ENCODE results near the gene FNDC3B.
A peak's percentile ranks its signal among the peaks of the same experiment; 100 is the strongest.

The FNDC3B gene

DNA sequence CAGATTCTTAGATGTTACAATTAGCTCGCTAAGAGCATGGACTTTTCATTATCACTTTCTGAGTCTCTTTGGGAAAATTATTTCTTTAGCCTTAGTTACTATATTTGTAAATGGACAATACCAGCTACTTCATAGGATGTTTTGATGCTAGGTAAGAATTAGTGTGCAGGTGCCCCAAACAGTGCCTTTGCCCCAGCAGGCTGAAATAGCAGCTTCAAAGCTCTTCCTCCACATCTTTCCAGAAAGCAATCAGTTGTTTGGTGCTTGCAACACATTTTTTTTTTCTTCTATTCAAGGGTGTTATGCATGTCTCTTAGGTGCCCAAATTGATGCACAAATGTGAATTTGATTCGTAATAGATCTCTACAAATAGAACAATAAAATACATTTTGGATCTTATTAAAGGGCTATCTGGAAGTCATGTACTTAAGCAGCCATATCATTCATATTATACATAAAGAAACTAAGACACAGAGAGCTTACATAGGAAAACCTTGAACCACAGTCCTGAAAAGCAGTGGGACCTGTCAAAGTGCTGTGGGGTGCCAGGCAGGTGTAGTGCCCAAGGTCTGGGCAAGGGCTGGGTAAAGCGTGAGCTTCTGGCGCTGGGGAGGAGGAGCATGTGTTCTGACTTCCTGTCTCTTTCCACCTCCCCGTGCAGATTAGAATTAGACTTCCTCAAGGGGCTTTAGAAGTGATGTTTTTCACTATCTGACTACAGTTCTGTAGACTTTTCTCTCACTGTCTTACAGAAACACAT lies 62.9 kb downstream of the FNDC3B start:
- Histone ChIP-seq H3K9me3 (ENCODE audit: control insufficient read depth, low read depth, low read length) (no peaks in the 10 kb centered on the region), H3K4me3 (ENCODE audit: low read length) (no peak overlapping the region), H3K36me3 (ENCODE audit: control insufficient read depth, low read depth, low read length) (no peaks in the 10 kb centered on the region), H3K27ac (ENCODE audit: low read length) (no peak overlapping the region), H3K4me1 (ENCODE audit: control insufficient read depth, low read depth, low read length) (peaks cover 55% of the 10 kb centered on the region), H3K9ac (ENCODE audit: low read length) (no peak overlapping the region), H3K27me3 (ENCODE audit: control insufficient read depth, insufficient read depth, low read length) (no peaks in the 10 kb centered on the region)

DNA sequence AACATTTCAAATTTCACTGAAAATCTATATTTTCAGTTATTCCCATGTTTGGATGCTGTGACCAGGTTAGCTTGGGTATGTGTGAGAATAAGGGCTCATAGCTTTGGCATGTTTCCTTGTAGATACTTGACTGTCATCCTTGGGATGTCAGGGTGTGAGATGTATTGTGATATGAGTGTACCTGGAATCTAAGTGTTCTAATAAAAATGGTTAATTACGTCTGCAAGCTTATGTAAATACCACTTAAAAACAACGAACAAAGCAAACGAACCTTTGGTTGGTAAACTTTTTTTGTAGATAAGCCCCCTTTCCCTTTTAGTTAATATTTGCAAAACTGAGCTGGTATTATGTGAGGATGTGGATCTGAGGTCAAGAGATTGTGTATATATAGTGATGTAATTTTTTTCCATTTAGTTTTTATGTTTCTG lies 63.5 kb downstream of the FNDC3B start:
- Histone ChIP-seq H3K27ac (ENCODE audit: low read length) (no peak overlapping the region), H3K4me1 (ENCODE audit: control insufficient read depth, low read depth, low read length) (peaks cover 51% of the 10 kb centered on the region), H3K27me3 (ENCODE audit: control insufficient read depth, insufficient read depth, low read length) (no peaks in the 10 kb centered on the region), H3K36me3 (ENCODE audit: control insufficient read depth, low read depth, low read length) (no peaks in the 10 kb centered on the region), H3K9me3 (ENCODE audit: control insufficient read depth, low read depth, low read length) (no peaks in the 10 kb centered on the region), H3K9ac (ENCODE audit: low read length) (no peak overlapping the region), H3K4me3 (ENCODE audit: low read length) (no peak overlapping the region)

DNA sequence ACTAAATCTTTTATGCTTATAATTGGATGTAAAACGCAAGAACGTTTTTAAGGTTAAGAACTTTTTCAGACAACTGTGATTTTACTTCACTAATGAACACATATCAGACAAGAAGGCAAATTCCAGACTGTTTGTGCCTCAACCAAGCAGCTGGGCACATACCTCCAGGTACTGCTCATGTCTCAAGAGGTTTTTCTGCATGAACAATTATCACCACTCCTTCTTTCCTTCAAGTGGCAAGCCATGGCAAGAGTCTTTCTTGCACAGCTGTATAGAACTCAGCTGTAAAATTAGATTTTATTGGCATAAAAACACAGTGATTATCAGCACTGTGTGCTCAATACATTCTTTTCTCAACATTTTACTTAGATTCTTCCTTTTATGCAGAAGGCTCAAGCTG lies 64.3 kb downstream of the FNDC3B start:
- Histone ChIP-seq H3K36me3 (ENCODE audit: control insufficient read depth, low read depth, low read length) (no peaks in the 10 kb centered on the region), H3K9me3 (ENCODE audit: control insufficient read depth, low read depth, low read length) (no peaks in the 10 kb centered on the region), H3K27ac (ENCODE audit: low read length) (no peak overlapping the region), H3K27me3 (ENCODE audit: control insufficient read depth, insufficient read depth, low read length) (no peaks in the 10 kb centered on the region), H3K9ac (ENCODE audit: low read length) (no peak overlapping the region), H3K4me3 (ENCODE audit: low read length) (no peak overlapping the region), H3K4me1 (ENCODE audit: control insufficient read depth, low read depth, low read length) (peaks cover 43% of the 10 kb centered on the region)

DNA sequence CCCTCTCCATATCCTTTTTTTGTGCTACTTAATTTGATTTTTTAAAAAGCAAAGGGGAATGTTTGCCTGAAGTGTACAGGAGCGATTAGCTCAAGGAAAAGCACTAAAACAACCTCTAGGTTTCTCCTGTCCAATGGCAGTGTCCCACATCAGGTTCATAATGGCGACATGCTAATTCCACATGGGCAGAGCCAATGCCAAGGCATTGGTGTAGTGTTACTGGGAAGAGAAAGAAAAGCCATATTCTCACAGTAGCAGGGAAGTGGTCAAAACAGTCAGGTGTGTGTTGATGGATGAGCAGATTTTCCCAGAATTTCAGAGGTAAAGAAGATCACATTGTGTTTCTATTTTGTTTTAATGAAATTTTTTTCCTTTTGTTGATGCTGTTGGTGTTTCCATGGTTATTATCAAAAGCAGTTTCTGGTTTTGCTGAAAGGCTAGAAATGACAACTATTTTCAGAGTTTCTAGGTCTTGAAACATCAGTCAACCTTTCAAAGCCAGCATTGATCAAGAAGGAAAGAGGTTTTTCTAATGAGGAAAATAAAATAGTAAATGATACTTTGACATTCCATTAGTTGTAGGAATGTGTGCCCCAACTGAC lies 65.2 kb downstream of the FNDC3B start:
- Histone ChIP-seq H3K9ac (ENCODE audit: low read length) (no peak overlapping the region), H3K27ac (ENCODE audit: low read length) (no peak overlapping the region), H3K4me3 (ENCODE audit: low read length) (no peak overlapping the region), H3K4me1 (ENCODE audit: control insufficient read depth, low read depth, low read length) (peaks cover 34% of the 10 kb centered on the region), H3K9me3 (ENCODE audit: control insufficient read depth, low read depth, low read length) (no peaks in the 10 kb centered on the region), H3K27me3 (ENCODE audit: control insufficient read depth, insufficient read depth, low read length) (no peaks in the 10 kb centered on the region), H3K36me3 (ENCODE audit: control insufficient read depth, low read depth, low read length) (no peaks in the 10 kb centered on the region)

DNA sequence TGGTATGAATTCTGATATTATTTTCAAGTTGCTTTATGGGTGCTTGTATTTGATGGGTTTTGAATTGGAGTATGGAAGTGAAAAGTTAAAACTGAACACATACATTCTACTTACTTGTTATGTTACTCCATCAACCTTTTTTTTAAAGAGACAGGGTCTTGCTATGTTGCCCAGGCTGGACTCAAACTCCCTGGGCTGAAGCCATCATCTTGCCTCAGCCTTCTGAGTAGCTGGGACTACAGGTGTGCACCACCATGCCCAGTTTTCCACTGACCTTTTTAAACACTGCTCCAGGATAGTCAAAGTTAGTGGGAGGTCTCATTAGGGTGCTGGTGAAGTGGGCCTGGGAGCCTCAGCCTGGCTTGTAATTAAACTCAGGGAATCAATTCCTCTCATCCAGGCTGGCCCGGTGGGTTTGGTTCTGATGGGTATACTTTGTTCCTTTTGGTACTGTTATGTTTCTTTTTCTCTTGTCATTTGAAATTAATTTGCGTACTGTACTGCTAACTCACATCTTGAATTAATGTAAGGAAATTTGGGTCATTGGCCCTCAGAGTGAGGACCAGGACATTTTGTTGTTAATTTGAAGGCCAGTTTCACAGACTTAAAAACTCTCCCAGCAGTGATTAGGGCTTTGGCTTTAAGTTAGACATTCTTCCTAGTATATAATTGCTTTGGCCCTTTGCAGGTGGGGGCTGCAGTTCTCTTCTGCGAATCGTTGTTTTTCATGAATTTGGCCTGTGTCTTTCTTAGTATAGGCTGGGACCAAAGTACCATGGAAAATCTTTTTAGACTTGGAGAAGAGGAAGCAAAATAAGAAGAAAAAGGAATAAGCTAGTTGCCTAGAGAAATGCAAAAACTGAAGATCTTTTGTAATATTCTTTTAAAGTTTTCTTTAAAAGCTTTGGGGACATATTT lies 66.9 kb downstream of the FNDC3B start:
- Histone ChIP-seq H3K4me1 (ENCODE audit: control insufficient read depth, low read depth, low read length) (peaks cover 29% of the 10 kb centered on the region), H3K4me3 (ENCODE audit: low read length) (no peak overlapping the region), H3K9me3 (ENCODE audit: control insufficient read depth, low read depth, low read length) (no peaks in the 10 kb centered on the region), H3K27ac (ENCODE audit: low read length) (no peak overlapping the region), H3K27me3 (ENCODE audit: control insufficient read depth, insufficient read depth, low read length) (no peaks in the 10 kb centered on the region), H3K9ac (ENCODE audit: low read length) (no peak overlapping the region), H3K36me3 (ENCODE audit: control insufficient read depth, low read depth, low read length) (no peaks in the 10 kb centered on the region)

DNA sequence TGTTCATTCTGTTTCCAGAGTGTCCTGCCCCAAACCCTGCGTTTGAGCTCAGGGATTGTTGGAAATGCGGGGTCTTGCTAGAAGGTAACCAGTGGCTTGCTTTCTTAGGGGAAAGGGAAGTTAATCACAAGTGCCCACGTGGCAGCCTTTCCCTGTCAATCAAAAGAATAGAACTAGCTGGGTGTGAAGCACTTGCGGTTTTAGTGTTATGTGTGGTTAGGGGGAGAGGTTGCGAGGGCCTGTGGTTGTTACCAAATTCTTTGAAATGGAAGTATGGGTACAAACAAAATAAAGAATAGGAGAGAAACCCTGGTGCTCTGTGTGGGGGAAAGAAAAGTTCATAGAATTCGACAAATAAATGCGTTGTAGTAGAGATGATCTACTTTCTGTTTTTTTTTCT lies 67.6 kb downstream of the FNDC3B start:
- Histone ChIP-seq H3K36me3 (ENCODE audit: control insufficient read depth, low read depth, low read length) (no peaks in the 10 kb centered on the region), H3K9me3 (ENCODE audit: control insufficient read depth, low read depth, low read length) (no peaks in the 10 kb centered on the region), H3K4me3 (ENCODE audit: low read length) (no peak overlapping the region), H3K27ac (ENCODE audit: low read length) (no peak overlapping the region), H3K4me1 (ENCODE audit: control insufficient read depth, low read depth, low read length) (peaks cover 33% of the 10 kb centered on the region), H3K27me3 (ENCODE audit: control insufficient read depth, insufficient read depth, low read length) (no peaks in the 10 kb centered on the region), H3K9ac (ENCODE audit: low read length) (no peak overlapping the region)

DNA sequence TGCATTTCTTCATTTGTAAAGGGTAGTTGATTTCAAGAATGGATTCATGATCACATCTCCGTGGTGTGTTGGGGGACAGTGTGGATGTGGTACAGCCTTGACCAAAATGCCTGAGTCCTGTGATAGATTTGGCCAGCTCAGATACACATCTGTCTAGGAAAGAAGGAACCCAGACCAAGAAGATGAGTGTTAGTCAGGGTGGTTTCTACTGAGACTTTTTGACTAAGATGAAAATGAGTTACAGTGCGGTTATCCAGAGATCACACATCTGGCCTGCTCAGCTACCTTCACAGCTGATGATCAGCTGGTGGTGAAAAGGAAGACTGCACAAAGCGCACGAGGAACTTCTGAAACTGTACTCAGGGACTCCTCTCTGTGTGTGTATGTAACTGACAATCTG lies 68.0 kb downstream of the FNDC3B start:
- Histone ChIP-seq H3K4me1 (ENCODE audit: control insufficient read depth, low read depth, low read length) (peaks cover 37% of the 10 kb centered on the region), H3K4me3 (ENCODE audit: low read length) (no peak overlapping the region)

DNA sequence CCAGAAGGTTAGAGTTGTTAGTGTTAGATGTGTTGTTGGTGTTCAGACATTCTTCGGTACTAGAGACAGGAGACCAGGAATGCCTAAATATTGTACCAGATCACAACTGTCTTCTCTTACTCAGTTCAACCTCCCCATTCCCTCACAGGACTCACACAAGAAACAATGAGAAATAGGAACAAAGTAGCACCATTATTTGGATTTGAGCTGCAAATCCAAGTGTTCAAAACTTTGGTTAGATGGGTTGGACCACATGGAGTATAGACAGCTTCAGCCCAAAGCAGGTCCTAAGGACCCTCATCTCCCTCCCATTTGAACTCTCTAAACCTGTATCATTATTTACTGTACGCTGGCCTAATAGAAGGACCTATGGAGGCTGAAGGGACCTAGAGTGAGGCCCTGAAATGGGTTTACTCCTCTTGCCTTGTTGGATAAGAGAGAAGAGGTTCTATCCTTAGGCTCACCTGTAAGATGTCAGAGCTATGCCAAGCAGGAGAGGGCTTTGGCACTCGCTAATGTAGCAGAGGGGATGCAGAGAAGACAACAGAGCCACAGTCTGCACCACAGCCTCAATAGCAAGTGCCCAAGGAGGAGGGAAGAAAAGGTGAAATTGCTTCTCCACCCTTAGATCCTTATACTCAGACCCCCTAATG lies 70.9 kb downstream of the FNDC3B start:
- Histone ChIP-seq H3K36me3 (ENCODE audit: control insufficient read depth, low read depth, low read length) (peaks cover 3% of the 10 kb centered on the region), H3K9ac (ENCODE audit: low read length) (no peak overlapping the region), H3K9me3 (ENCODE audit: control insufficient read depth, low read depth, low read length) (no peaks in the 10 kb centered on the region), H3K27ac (ENCODE audit: low read length) (no peak overlapping the region), H3K27me3 (ENCODE audit: control insufficient read depth, insufficient read depth, low read length) (no peaks in the 10 kb centered on the region), H3K4me3 (ENCODE audit: low read length) (no peak overlapping the region), H3K4me1 (ENCODE audit: control insufficient read depth, low read depth, low read length) (peaks cover 22% of the 10 kb centered on the region)

More for the DNA sequence above, 68.0 kb downstream of the FNDC3B start:
- Histone ChIP-seq H3K9ac (ENCODE audit: low read length) (no peak overlapping the region), H3K9me3 (ENCODE audit: control insufficient read depth, low read depth, low read length) (no peaks in the 10 kb centered on the region), H3K27ac (ENCODE audit: low read length) (no peak overlapping the region), H3K36me3 (ENCODE audit: control insufficient read depth, low read depth, low read length) (no peaks in the 10 kb centered on the region), H3K27me3 (ENCODE audit: control insufficient read depth, insufficient read depth, low read length) (no peaks in the 10 kb centered on the region)

DNA sequence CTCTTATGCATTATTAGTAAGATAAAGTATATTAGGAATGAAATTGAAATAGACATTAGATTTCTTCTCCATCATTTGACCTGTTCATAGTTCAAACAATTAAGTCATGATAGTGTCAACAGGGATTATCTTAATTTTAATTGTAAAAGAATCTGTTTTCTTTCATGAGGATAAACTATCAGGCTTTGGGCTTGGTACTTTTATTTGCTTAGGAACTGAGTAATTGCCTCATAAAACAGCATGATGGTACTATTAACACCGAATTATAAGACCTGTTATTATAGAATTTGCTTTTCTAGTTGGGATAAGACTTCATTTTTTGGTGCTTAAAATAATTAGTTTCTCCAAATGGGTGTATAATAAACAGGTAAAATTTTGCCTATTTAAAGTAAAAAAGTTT lies 71.8 kb downstream of the FNDC3B start:
- H3K9ac ChIP-seq (ENCODE audit: low read length): no peak overlapping the region
- peaks cover 9% of the 10 kb centered on the region for H3K36me3 ChIP-seq (ENCODE audit: control insufficient read depth, low read depth, low read length)

DNA sequence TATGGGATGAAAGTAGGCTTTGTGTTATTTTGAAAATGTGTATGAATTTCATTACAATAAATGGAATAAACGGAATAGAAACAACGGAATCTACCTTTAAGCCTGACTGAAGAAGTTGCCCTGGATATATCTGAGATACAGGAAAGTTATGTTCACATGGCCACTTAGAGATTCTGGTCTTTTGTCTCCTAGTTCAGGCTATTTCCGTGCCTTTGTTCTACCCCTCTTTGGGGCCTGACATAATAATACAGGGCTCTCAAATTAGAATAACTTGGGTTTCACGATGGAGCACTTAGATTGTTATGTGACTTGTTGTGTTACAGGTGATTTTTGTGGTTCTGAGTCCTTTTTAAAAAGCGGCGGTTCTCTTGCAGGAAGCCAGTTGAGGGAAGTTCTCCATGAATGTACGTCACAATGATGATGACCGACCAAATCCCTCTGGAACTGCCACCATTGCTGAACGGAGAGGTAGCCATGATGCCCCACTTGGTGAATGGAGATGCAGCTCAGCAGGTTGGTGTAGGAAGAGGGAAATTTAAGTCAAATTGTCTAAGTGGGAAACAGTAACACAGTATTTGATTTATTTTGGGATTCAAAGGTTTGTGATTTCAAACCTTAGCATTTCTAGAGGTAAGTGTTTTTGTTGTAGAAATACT lies 72.8 kb downstream of the FNDC3B start:
- Histone ChIP-seq H3K27ac (ENCODE audit: low read length) (peak overlapping the region; percentile 30), H3K4me1 (ENCODE audit: control insufficient read depth, low read depth, low read length) (peaks cover 12% of the 10 kb centered on the region), H3K27me3 (ENCODE audit: control insufficient read depth, insufficient read depth, low read length) (no peaks in the 10 kb centered on the region), H3K4me3 (ENCODE audit: low read length) (no peak overlapping the region), H3K36me3 (ENCODE audit: control insufficient read depth, low read depth, low read length) (peaks cover 20% of the 10 kb centered on the region), H3K9ac (ENCODE audit: low read length) (no peak overlapping the region), H3K9me3 (ENCODE audit: control insufficient read depth, low read depth, low read length) (no peaks in the 10 kb centered on the region)

More for the DNA sequence above, 71.8 kb downstream of the FNDC3B start:
- Histone ChIP-seq H3K4me3 (ENCODE audit: low read length) (no peak overlapping the region), H3K4me1 (ENCODE audit: control insufficient read depth, low read depth, low read length) (peaks cover 21% of the 10 kb centered on the region), H3K9me3 (ENCODE audit: control insufficient read depth, low read depth, low read length) (no peaks in the 10 kb centered on the region), H3K27ac (ENCODE audit: low read length) (no peak overlapping the region), H3K27me3 (ENCODE audit: control insufficient read depth, insufficient read depth, low read length) (no peaks in the 10 kb centered on the region)

DNA sequence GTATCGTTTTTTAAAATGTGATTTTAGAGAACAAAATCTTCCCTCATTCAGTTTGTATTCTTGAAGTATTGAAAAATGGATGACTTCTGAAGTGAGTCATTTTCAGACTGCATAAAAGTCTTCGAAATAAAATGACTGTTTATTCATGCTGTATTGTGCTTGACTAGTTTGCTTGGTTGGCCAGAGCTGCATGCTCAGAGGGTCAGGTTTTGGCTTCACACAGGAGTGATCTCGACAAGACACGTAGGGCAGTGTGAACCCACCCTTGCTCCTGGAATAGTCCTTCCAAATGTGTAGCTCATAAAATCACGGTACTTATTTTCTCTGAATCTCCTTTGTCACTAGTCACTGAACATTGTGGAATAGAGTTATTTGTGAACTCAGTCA lies 73.3 kb downstream of the FNDC3B start:
- Histone ChIP-seq H3K27me3 (ENCODE audit: control insufficient read depth, insufficient read depth, low read length) (no peaks in the 10 kb centered on the region), H3K9ac (ENCODE audit: low read length) (no peak overlapping the region), H3K36me3 (ENCODE audit: control insufficient read depth, low read depth, low read length) (peaks cover 21% of the 10 kb centered on the region), H3K27ac (ENCODE audit: low read length) (peak overlapping the region; percentile 30), H3K4me1 (ENCODE audit: control insufficient read depth, low read depth, low read length) (peaks cover 10% of the 10 kb centered on the region), H3K9me3 (ENCODE audit: control insufficient read depth, low read depth, low read length) (no peaks in the 10 kb centered on the region), H3K4me3 (ENCODE audit: low read length) (no peak overlapping the region)
